ENCODE data around the gene C1orf122. TPM values are rescaled to one million over a fixed set of nuclear protein-coding genes. Genes with fewer than 3 reads are reported as not detected.

The C1orf122 gene
- total and polyA plus RNA-seq, 12 donors: 37.8 to 53.0 (median 46.8) TPM

- Histone ChIP-seq H3K27ac (peak overlapping the region in 1 of 10 donors; percentile 61), H3K9me3 (no peaks in the 10 kb centered on the region), H3K27me3 (no peaks in the 10 kb centered on the region), H3K36me3 (peaks cover 0 to 42% (median 0%) of the 10 kb centered on the region in 9 donors), H3K4me1 (peaks cover 0 to 82% (median 4%) of the 10 kb centered on the region in 9 donors), H3K4me3 (no peak overlapping the region)
- TF ChIP-seq CTCF (IDR thresholded peaks at IDR 0.05): no peak
- no peak for DNase-seq
- 71 to 75% methylated on average over 3 of the region's 3 CpGs for WGBS, 2 donors
- intact Hi-C loops (cut with DNase I): no loop called here
- ATAC-seq: no peak
Observed at GRCh38 chr1:37845786-37846185, 38.2 kb downstream of the C1orf122 start.

- Histone ChIP-seq H3K4me3 (no peak overlapping the region), H3K9me3 (no peaks in the 10 kb centered on the region), H3K36me3 (peaks cover 0 to 39% (median 0%) of the 10 kb centered on the region in 9 donors), H3K27me3 (no peaks in the 10 kb centered on the region), H3K27ac (peak overlapping the region in 1 of 10 donors; percentile 61), H3K4me1 (peaks cover 0 to 92% (median 15%) of the 10 kb centered on the region in 9 donors)
- intact Hi-C loops (cut with DNase I): no loop called here
- ATAC-seq: no peak
- 79 to 87% methylated on average over 4 of the region's 4 CpGs for WGBS, 2 donors
- no peak for TF ChIP-seq CTCF (IDR thresholded peaks at IDR 0.05)
- DNase-seq: no peak
Observed at GRCh38 chr1:37846647-37847339, 39.2 kb downstream of the C1orf122 start.

GRCh38 chr1:37849480-37849879, 41.9 kb downstream of the C1orf122 start:
- intact Hi-C loops (cut with DNase I): no loop called here
- Histone ChIP-seq H3K27ac (peak overlapping the region in 1 of 10 donors; percentile 75), H3K36me3 (peaks cover 0 to 38% (median 1%) of the 10 kb centered on the region in 9 donors), H3K27me3 (no peaks in the 10 kb centered on the region), H3K9me3 (no peaks in the 10 kb centered on the region), H3K4me3 (no peak overlapping the region), H3K4me1 (peaks cover 0 to 96% (median 36%) of the 10 kb centered on the region in 9 donors)
- DNase-seq (no peak), ATAC-seq (no peak)
- no peak for TF ChIP-seq CTCF (IDR thresholded peaks at IDR 0.05)
- 96 to 97% methylated on average over 3 of the region's 3 CpGs for whole genome bisulfite sequencing, 2 donors

GRCh38 chr1:37850352-37850955, 42.9 kb downstream of the C1orf122 start:
- H3K9me3 ChIP-seq: no peaks in the 10 kb centered on the region
- H3K4me3 ChIP-seq: peak overlapping the region in 1 of 10 donors; percentile 1
- no peaks in the 10 kb centered on the region for H3K27me3 ChIP-seq
- ATAC-seq (no peak), DNase-seq (no peak)
- peak overlapping the region in 2 of 10 donors; percentile 21 to 75 for H3K27ac ChIP-seq
- peaks cover 0 to 45% (median 3%) of the 10 kb centered on the region in 9 donors for H3K36me3 ChIP-seq
- intact Hi-C loops (cut with DNase I): no loop called here
- H3K4me1 ChIP-seq: peaks cover 0 to 96% (median 41%) of the 10 kb centered on the region in 9 donors
- TF ChIP-seq CTCF (IDR thresholded peaks at IDR 0.05): no peak
- 86 to 93% methylated on average over 6 of the region's 6 CpGs for WGBS, 2 donors
